GM19023 (cell line): ENCODE measurements around the gene KRT37.
"Not testable (repeated sequence)": the region's sequence is repeated elsewhere in the genome, so short reads cannot be mapped to it uniquely, and the experiment has no call there.

Experiments used
- ATAC-seq: cut with Tn5 transposase; IDR thresholded peaks from one replicate; pipeline ENCODE4 v1.9.1; 2021; ENCODE audit warnings: mild to moderate bottlenecking, moderate library complexity; ENCODE audit not compliant: unreplicated experiment

KRT37 gene

DNA sequence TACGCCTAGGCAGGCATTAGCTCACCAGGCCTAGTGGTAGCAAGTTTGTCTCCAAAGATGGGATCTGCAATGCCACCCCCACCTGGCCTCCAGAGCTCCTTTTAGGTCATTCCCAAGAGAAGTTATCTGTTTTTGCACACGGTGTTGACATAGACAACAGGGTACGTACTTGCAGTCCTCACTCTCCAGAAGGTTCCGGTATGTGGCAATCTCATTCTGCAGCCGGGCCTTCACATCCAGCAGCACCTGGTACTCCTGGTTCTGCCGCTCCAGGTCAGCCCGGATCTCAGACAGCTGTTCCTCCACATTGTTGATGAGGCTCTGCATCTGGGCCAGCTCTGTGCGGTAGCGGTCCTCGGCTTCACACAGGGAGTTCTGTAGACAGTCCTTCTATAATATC lies 17.2 kb downstream of the KRT37 start:
- ATAC-seq: no peak

DNA sequence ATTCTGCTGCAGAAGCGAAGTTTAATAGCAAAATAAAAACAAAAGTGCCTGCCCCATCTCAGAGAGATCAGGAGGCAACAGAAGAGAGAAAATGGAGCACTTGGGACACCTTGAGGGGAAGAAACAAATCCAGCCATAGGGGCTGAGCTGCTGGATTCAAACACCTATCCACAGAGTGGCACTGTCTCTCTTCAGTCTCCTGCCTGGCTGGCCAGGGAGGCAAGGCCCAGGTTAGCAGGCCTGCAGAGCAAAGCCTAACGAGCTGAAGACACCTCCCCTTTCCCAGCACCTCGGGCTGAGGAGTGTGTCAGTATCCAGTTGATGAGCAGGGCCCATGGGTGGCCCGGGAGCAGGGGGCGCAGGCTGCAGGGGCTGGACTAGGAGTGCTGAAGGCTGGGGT lies 18.2 kb downstream of the KRT37 start:
- ATAC-seq: no peak

DNA sequence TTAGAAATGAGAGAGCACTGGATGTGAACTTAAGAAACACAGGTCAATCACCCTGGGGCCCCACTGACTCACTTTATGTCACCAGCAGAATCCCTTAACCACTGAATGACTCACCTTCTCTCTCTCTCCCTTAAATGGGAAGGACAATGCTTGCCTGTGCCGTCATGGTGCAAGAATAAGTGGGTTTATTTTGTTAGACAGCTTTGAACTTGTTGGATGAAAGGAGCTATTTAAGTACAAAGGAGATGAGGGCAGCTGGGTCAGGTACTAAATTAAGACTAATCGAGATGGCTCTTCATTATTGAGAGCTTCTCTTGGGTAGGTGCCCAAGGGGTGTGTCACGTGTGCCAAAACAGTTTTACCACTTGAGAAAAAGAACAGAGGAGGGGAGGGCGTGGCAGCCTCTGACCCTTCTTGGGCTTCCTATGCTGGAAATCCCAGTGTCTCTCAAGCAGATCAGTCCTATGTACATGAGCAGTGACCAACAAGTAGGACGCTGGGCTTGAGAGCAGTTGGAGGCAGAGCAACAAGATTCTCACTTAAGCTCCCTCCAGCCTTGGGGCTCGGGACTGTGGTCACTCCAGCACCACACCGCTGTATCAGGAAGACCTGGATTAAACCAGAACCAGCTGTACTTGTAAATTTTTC lies 20.2 kb downstream of the KRT37 start:
- no peak for ATAC-seq

DNA sequence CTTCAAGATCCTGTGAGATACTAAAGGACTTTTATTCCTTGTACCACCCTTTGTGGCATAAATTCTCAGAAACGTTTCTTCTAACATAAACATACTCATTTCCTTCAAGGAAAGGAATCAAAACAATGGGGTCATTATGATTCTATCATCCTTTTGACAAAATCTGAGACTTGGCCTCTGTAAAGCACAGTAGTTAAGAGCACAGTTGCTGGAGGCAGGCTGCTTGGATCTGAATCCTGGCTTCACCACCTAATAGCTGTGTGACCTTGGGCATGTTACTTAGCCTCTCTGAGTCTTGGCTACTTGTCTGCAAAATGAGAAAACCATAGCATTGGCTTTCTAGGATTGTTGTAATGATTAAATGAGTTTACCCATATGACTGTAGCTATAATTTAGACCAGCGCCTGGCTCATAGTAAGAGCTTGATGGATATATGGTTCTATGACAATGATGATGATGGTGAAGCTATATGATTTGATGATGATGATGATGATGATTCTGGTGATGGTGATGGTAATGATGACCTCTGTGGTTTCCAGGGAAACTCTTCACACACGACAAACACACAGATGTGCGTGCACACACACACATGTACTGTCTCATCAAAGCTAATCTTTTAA lies 20.9 kb downstream of the KRT37 start:
- ATAC-seq: no peak

DNA sequence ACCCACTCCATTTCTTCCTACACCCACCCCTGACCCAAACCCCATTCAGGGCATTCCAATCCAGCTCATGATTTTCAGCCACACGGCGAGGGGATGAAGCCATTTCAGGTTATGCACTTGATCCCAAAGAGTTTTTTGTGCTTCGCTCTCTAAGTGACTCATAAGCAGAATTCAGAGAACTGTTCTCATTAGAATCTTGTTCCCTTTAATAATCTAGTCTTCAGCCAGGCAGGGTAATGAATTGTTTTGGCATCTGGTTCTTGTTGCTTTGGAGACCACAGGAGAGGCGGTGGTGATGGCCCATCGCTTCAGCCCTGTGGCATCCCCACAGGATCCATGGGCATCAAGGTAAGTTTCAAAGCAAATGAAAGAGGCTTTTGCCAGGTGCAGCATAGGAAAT lies 22.2 kb downstream of the KRT37 start:
- no peak for ATAC-seq

DNA sequence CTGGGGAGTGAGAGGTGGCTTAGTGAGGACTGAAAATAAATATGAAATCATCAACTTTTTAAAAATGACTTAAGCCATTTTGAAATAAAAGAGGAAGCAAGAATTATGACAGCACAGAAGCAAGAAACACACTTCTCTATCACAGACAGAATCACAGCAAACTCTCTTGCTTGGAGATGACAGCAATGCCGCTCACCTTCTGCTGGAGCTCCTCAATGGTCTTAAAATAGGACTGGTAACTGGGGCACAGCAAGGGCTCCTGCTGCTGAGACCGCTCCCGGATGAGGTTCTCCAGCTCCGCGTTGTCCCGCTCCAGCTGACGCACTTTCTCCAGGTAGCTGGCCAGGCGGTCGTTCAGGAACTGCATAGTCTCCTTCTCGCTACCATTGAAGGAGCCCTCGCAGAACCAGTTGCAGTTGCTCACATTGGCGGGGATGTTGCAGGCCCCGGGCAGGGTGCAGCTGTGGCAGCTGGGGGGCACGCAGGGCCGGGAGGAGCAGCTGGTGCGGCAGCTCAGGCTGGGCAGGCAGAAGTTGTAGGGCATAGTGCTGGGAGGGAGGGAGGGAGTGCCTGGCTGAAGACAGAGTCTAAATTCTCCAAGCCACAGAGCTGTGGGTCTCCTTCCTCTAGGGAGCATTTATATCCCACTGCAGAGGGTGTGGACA lies 27.3 kb downstream of the KRT37 start, which contains the start of gene KRT31:
Gene KRT31 (minus strand): TSS at position 613 of the 665 bp plus-strand sequence. CDS start 69 bp downstream, at position 544.
- ATAC-seq: no peak

DNA sequence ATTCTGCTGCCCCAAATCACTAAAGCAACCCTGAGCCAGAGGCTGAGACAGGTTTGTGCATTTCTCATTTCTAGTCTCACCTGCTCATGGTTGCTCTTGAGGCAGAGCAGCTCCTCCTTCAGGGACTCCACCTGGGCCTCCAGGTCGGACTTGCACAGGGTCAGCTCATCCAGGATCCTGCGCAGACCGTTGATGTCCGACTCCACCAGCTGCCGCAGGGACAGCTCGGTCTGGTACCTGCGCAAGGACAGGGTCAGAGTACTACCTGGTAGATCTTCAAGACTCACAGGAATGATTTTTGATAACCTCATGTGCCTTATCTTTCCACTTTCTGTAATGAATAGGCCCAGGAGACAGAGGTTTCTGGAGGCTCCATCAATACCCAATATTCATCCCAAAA lies 28.0 kb downstream of the KRT37 start:
- no peak for ATAC-seq

DNA sequence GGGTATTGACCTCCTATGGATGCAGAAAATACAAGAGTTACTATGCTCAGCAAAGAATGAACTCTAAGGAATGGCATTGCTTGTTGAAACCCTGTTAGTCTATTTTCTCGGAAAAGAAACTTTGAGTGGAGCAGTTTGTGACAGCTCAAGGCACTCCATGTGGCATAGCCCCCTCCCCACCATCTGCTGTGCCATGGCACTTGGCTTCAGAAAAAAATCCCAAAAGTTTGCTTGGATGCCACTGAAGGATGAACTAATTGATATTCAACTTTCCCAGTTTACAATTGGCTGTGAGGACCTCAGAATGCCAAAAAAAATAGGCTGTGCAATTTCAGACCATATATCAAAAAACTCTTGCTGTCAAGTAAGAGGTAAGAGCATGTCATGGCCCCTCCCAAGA lies 28.8 kb downstream of the KRT37 start:
- ATAC-seq: no peak

DNA sequence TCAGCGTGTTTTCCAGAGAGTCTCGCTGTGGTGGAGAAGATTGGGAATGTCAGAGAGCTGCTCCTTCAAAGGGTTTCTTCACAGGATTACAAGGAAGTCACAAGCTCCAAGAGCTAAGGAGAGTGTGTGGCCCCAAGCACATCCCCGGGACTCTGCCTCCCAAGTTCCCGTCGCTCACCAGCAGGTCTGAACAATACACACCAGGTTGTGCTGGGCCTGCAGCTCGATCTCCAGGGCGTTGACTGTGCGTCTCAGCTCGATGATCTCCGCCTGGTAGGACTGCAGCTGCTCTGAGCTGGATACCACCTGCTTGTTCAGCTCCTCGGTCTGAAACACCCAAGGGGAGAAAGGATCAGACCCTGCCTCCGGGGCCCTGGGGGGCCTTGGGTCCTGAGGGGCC lies 29.3 kb downstream of the KRT37 start:
- not testable (repeated sequence) for ATAC-seq

DNA sequence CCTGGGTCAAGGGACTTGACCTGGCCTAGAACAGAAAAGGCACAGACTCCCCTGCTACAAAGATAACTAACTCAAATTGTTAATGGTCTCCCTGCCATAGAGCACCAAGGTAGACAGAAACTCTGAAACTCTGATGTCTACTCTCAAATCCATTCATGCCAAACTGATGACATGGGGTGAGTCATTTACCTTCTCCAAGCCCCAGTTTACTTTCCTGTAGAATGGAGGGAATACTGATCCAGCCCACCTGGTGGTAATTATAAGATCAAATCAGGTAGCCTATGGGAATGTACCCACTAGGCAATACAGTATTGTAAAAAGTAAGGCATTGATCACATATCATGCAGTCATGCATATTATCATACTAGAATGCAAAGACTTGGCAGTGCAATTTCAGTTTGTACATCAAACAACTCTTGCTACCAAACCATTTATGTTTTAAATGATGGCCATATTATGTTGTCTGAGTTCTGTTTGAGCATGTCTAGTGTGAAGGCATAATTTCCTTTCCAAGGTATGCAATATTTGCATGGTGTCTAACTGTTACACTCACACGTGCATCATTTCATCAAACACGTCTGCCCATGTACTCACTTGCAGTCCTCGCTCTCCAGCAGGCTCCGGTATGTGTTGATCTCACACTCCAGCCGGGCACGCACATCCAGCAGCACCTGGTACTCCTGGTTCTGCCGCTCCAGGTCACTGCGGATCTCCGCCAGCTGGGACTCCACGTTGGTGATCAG lies 30.0 kb downstream of the KRT37 start:
- no peak for ATAC-seq

DNA sequence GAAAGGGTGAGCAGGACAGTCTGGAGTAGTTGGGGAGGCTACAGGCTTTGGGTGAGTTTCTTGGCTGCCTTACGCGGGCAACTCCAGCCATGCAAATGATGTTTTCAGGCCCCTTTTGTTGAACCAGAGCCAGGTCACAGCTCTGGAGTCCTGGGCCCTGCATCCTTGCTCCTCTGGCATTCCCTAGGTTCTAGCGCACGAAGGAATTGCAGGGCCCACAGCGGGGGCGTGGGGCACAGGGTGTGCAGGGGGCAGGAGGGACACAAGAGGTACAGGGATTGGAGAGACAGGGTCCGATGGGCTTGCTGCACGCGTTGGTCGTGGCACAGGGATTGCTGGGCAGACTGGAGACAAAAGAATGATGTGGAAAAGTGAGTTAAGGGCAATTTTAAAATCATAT lies 30.6 kb downstream of the KRT37 start:
- ATAC-seq: no peak

DNA sequence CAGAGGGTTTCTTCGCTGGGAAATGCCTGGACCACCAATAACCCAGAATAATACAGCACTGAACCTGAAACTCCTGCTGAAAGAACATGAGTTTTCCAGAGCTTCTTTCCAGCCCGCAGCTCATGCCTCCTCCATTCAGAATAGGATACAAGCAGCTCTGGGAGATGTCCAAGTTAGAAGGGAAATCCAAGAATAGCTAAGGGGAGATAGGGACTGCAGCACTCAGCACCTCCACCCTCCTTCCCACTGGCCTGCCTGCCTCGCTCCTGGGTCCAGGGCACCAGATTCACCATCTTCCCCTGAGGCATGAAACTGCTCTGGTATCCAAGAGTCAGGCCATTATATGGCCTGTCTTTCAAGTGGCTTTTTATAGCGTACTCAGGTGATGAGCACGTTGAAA lies 31.1 kb downstream of the KRT37 start:
- no peak for ATAC-seq

DNA sequence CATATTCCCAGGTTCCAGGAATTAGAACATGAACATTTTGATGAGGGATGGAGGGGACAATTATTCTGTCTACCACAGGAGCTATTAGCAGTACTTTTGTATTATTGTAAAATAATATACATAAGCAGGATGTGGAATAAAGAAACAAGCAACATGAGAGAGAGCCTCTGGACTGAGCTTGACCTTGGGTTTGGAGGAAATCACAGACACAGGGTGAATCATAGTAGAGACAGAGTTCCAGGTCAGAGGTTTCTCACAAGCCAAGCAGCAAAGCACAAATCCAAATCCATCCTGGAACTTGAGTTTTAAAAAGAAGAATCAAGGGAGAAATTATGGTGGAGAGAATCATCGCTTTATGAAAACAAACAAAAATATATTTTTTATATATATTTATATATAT lies 32.1 kb downstream of the KRT37 start:
- ATAC-seq: no peak

DNA sequence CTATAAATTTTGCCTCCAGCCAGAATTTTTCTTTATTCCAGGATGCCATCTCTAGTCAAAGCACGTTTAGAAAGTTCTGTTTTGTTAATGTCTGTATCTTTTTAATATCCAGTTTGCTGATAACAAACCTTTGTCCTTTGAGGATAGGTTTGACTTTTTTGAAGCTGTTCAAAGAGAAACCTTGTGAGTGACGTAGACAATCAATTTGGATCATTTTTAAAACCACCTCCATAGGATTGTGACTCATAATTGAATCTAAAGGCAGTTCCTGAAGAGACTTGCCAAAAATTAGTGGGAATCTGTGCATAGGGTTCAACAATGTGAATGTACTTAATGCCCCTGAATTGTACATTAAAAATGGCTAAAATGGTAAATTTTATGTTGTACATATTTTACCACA lies 32.9 kb downstream of the KRT37 start:
- ATAC-seq: no peak

DNA sequence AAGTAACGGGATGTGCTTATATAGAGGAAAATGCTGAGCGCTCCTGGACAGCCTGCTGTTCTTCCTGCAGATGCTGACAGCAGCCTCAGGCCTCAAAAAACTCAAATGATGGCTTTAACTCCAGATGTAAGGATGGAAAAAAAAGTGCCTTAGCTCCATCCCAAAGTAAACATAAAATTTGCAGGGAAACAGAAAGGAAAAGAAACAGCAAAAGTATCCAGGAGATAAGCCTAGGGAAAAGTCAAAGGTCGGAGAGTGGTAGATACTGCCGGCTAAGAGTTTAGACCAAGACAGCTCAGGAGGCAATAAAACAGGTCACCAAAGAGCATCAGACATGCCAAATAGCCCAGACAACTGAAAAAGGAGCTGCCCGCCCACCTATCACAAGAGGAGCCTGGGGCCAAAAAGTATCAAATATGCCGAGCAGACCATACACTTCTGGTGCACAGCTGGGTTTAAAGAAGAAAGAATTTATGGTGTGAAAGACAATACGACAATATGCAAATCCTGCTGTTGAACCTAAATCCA lies 33.9 kb downstream of the KRT37 start:
- ATAC-seq: no peak

DNA sequence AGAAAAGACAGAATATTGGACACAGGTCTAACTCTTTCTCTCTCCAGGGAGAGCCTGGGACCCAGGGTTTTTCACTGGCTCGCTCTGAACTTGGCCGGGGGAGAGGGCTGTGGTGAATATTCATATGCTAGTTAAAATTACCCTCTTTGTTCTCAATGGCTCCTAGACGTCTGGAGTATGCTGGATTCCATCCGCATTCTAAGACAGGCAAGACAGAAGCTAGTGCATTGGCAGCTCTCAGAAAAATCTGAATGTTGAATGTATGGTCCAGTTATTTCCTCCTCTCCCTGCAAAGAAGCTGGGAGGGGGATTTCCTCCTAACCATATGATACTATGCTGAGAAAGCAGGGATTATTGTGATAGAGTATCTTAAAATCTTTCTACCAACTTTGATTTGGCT lies 36.7 kb downstream of the KRT37 start:
- no peak for ATAC-seq

DNA sequence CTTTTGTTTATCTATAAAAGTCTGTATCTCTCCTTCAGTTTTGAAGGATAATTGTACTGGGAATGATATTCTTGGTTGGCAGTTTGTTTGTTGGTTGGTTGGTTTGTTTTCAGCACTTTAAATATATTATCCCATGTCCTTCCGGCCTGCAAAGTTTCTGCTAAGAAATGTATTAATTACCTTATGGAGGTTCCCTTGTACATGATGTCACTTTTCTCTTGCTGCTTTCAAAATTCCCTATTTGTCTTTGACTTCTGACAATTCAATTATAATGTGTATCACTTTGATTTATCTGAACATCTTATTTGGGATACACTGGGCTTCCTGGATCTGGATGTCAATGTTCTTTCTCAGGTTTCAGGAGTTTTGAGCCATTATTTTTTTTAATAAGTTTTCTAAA lies 38.2 kb downstream of the KRT37 start:
- ATAC-seq: no peak

DNA sequence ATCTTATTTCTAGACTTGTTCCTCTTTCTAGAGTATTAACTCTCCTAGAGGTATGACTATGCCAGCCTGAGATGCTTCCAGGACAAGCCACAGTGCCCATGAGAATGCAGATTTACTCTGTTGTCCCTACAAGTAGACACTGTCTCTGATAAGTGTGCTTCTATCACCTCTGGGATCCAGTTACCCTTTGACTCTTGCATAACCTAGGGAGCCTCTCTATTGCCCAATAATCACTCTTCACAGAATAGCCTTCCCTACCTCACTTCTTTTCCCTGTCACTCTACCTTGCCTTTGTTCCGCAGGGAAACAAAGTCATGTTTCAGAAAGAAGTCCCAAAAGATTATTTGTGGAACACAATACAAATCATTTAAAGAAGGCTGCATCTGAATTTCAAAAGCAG lies 40.7 kb downstream of the KRT37 start:
- no peak for ATAC-seq

DNA sequence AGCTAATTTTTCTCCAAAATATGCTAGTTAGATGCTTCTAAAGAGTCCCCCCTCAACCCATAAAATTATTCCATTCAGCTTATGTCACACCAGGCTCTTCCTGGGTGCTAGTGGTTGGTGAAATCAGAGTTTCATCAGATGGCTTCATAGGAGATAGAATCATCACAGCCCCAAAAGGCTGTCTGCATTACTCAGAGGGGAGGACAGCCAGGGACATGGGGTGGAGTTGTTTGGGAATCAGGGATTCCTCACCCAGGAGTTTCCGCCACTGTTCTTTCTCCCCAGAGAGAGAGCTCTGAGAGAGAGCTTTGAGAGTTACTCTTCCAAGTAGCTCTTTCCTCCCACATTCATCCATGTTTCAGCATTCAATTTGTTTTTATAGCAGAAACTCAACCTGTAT lies 42.0 kb downstream of the KRT37 start:
- ATAC-seq: no peak

DNA sequence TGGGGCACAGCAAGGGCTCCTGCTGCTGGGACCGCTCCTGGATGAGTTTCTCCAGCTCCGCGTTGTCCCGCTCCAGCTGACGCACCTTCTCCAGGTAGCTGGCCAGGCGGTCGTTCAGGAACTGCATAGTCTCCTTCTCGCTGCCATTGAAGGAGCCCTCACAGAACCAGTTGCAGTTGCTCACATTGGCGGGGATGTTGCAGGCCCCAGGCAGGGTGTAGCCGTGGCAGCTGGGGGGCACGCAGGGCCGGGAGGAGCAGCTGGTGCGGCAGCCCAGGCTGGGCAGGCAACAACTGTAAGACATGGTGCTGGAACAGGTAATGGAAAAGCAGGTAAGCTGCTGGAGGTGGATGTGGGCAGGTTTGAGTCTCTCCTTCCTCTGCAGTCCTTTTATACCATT lies 42.4 kb downstream of the KRT37 start, which contains the start of gene KRT34:
Gene KRT34 (minus strand): TSS at position 364 of the 400 bp plus-strand sequence. CDS start 60 bp downstream, at position 304.
- not testable (repeated sequence) for ATAC-seq

DNA sequence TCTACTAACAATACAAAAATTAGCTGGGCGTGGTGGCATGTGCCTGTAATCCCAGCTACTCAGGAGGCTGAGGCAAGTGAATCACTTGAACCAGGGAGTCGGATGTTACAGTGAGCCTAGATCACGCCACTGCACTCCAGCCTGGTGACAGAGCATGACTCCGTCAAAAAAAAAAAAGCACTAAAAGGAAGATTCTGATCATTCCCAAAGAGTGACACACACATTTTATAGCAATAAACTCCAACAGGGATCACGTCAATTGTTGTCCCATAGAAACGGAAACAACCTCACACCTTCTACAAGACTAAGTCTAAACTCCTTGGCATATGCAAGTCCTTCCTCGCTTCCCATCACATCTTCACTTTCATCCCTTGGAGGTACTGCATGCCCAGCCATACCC lies 44.3 kb downstream of the KRT37 start:
- ATAC-seq: not testable (repeated sequence)
